HG02623 (cell line): ENCODE results near the gene NBEA.
"Not testable (repeated sequence)": the region's sequence is repeated elsewhere in the genome, so short reads cannot be mapped to it uniquely, and the experiment has no call there.

Experiments used
- ATAC-seq: cut with Tn5 transposase; IDR thresholded peaks from one replicate; pipeline ENCODE4 v1.9.1; 2021; ENCODE audit warnings: moderate library complexity; ENCODE audit not compliant: unreplicated experiment

Gene NBEA

GRCh38 chr13:34951528-34951927 lies 9.5 kb downstream of the NBEA start:
- no peak for ATAC-seq

GRCh38 chr13:34959489-34959888 lies 17.4 kb downstream of the NBEA start:
- no peak for ATAC-seq

GRCh38 chr13:34964558-34964957 lies 22.5 kb downstream of the NBEA start:
- no peak for ATAC-seq

- ATAC-seq = no peak
Measured at GRCh38 chr13:34967851-34968562, 25.9 kb downstream of the NBEA start.

GRCh38 chr13:34969539-34969938 lies 27.5 kb downstream of the NBEA start:
- not testable (repeated sequence) for ATAC-seq

GRCh38 chr13:34970961-34971360 lies 28.9 kb downstream of the NBEA start:
- no peak for ATAC-seq

GRCh38 chr13:34971473-34971872 lies 29.4 kb downstream of the NBEA start:
- no peak for ATAC-seq

- not testable (repeated sequence) for ATAC-seq
Measured at GRCh38 chr13:34985199-34985598, 43.1 kb downstream of the NBEA start.

GRCh38 chr13:34988330-34988791 lies 46.3 kb downstream of the NBEA start:
- ATAC-seq = no peak

- ATAC-seq = no peak
Measured at GRCh38 chr13:34990399-34991214, 48.5 kb downstream of the NBEA start.

GRCh38 chr13:34993470-34993869 lies 51.4 kb downstream of the NBEA start:
- ATAC-seq = no peak

GRCh38 chr13:35003734-35004133 lies 61.7 kb downstream of the NBEA start:
- ATAC-seq = not testable (repeated sequence)

- no peak for ATAC-seq
Measured at GRCh38 chr13:35005051-35005450, 63.0 kb downstream of the NBEA start.

- no peak for ATAC-seq
Measured at GRCh38 chr13:35014606-35015213, 72.6 kb downstream of the NBEA start.

GRCh38 chr13:35016362-35017112 lies 74.5 kb downstream of the NBEA start:
- ATAC-seq = no peak

GRCh38 chr13:35025314-35025713 lies 83.2 kb downstream of the NBEA start:
- ATAC-seq = no peak

- no peak for ATAC-seq
Measured at GRCh38 chr13:35028338-35028867, 86.3 kb downstream of the NBEA start.

- ATAC-seq = no peak
Measured at GRCh38 chr13:35039012-35039411, 96.9 kb downstream of the NBEA start.

- no peak for ATAC-seq
Measured at GRCh38 chr13:35046587-35046986, 104.5 kb downstream of the NBEA start.

GRCh38 chr13:35055705-35056104 lies 113.6 kb downstream of the NBEA start:
- ATAC-seq = no peak

GRCh38 chr13:35057858-35058257 lies 115.8 kb downstream of the NBEA start:
- ATAC-seq = no peak
